HG03066 (cell line): Measurements from ENCODE around the gene LTBP1.

ENCODE experiments used
- ATAC-seq: cut with Tn5 transposase; IDR thresholded peaks from one replicate; pipeline ENCODE4 v1.9.1; 2021; ENCODE audit warnings: low read depth; ENCODE audit not compliant: unreplicated experiment

The LTBP1 gene

DNA sequence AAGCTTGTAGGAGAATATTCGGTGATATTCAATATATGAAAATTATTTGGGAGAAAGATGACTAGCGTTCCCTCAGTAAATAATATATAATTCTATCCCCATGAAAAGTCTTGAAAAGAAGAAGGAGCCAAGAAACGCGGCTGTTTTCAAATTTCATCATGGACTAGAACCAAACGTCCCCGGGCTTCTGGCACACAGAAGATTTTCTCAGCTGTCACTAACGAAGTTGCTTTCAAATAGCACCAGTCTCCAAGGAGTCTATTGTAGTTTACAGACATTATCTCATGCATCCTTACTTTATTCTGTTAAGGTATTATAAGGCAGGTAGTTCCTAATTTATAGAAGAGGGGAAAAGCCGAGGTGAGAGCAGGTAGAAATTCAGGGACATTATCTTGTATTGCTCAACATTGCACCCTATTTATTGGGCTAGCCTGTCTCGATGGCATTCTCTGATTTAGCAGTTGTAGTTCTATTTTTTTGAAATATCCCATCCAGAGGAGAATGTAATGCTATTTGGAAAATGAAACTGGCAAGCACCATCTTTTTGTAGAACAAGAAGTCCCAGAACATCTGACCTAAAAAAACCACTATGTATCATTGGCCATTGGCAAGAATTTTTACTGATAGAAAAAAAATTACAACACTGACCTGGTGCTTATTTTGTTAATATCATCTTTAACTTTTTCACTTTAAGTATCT lies 331.6 kb downstream of the LTBP1 start:
- ATAC-seq: no peak

DNA sequence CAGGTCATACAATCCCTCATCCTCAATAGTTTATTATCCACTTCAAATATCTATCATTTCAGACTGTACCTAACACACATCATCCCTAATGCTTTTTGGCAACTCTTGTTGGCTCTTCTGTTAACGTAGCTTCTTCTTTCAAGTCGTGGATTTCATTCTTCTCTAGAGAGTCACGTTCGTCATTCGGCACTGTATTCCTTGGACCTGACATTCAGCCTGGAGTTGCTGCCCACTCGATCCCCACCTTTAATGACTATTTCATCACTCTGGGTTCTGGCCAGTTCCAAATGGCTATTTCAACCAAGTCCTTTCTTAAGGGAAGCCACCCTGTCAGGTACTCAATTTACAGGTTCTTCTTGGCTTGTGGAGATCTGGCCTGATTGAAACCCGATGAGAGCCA lies 337.5 kb downstream of the LTBP1 start:
- ATAC-seq: no peak

DNA sequence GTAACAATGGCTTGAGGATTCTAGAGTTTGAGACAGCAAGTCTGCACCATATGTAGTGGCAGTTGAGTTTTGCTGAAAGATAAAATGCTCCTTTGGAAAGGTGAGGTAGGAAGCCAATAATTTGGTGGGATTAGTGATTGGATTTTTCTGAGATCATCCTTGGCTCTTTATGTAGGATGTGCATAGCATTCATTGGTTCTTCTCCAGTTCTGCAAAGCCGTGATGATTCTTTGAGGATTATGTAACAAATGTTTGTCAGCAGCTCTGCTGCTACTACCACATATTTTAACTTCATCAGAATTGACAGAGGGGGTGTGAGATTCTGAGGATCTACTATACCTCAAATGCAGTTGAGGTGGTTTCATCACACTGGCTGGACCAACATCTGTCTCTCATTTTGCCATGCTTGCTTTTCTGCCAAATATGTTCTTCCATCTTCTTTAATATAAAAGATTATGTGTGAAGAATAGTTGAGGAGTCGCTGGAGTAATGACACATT lies 340.8 kb downstream of the LTBP1 start:
- no peak for ATAC-seq

DNA sequence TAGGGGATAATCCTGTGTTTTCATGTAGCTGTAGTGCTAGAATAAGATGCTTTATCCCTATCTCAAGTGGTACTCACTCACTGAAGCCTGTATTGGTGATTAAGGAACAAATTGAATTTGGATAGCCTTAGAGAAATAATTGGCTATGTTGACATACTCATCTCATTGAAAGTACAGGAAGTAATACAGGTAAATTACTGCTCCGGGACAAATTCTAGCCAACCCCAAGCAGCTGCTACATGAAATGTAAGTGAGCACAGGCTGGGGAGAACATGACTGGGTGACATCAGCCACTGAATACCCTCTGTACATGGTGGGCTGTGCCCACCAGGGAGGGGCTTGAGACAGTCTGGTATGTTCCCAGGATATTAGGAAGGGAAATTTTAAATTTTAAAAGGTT lies 341.3 kb downstream of the LTBP1 start:
- ATAC-seq: no peak

DNA sequence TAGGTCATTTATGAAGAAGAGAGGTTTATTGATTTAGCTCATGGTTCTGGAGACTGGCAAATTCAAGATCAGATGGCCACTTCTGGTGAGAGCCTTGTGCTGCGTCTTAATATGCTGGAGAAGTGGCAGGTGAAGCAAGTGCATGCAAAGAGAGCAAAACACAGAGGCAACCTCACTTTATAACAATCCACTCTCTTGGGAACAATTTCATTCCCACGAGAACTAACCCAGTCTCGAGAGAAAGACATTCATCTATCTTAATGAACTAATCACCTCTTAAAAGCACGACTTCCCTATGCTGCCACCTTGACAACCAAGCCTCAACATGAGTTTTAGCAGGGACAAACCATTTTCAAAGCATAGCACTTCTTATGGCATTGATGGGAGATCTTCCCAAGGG lies 343.2 kb downstream of the LTBP1 start:
- no peak for ATAC-seq

DNA sequence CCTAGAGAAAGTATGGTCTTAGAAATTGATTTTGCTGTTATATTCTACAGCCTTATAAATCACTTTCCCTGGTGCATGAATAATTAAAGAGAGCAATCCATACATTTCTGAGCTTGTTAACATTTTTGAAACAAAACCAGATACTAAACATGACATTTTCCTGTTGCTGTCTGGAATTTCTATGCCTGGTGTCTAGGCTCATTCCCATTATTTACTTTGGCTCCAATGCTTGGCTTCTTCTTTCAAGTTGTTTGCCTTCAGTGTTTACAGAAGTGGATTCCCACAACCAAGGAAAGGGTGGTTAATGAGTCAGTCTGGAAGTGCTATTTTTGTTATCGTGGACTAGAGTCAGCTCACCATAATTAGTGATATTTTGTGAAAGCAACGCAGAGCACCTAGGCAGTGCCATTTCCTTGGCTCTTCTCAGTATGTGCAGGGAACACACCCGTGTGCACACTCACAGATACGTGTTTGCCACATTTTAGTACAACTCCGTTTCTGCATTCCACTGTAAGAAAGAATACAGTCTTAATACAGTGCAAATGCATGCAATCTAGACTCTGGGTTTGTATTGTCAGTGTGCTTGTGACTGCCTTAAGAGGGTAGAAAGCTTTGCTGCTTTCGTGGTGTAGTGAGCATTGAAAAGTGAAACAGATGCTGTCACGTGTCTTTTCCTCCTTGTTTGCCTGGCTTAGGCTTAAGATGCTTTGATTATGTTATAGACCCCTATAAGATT lies 344.7 kb downstream of the LTBP1 start:
- no peak for ATAC-seq

DNA sequence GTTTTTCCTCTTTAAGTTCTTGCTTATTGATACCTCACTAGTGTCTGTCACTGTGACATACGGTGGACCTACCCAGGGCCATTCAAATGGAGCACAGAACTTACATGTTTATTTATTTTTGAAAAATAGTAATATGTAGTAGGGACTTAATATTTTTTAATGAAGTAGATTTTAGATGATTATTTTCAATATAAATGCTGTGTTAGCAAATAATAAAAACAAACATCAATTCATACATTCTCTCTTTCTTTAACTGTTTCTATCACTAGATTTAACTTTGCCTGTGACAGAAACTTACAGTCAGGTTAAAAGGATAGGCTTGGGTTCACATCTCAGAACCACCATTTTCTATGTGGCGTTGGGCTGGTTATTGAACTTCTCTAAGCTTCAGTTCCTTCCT lies 345.3 kb downstream of the LTBP1 start:
- ATAC-seq: no peak

DNA sequence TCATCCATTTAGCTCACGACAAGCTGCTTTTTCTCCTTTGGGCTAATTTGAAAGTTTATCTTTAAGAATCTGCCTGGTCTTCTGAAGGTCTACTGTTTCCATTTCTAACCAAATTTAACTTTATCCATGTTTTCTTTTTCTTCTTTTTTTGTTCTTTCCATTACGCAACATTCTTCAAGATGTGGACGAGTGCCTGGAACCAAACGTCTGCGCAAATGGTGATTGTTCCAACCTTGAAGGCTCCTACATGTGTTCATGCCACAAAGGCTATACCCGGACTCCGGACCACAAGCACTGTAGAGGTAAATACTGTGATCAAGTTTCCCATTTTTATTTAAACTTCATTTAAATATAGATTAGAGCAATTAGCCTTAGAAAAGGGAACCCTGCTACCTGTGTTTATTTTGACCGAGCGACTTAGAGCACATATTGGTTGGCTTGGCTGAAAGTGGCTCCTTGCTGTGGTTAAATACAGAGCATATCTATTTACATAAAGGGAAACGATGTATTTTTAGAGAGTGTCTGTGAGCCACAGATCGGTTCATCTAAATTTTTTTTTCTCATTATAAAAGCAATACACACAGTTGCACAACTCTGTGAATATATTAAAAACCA lies 346.3 kb downstream of the LTBP1 start:
- no peak for ATAC-seq

DNA sequence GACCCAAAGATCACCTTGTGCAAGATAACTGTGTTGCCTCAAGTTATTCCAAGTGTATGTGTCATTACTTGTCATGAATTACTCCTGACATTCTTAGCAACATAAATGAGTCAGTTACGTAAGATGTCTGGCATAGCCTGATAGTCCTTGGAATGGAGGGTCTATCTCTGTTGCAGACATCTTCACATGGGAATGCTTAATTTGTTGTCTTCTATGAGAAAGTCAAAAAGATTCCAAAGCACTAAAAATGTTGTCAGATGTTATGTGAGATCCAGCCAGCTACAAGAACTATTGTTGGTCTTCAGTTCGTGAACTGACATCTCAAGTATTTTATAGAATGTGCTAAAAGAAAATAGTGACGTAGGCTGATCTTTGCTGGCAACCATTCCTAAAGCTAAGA lies 351.5 kb downstream of the LTBP1 start:
- ATAC-seq: no peak

DNA sequence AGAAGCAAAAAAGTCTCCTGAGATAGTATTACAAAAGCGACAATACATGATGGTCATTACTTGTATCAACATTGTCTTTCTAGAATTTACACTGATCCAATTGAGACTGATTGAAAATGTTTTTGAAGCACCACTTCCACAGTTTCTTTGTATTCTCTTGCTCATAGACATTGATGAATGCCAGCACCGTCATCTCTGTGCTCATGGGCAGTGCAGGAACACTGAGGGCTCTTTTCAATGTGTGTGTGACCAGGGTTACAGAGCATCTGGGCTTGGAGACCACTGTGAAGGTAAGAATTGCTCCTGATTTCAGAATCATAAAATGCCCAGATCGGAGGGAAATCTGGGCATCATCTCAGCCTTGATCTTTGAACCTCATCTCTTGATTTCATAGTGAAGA lies 354.6 kb downstream of the LTBP1 start:
- ATAC-seq: no peak

DNA sequence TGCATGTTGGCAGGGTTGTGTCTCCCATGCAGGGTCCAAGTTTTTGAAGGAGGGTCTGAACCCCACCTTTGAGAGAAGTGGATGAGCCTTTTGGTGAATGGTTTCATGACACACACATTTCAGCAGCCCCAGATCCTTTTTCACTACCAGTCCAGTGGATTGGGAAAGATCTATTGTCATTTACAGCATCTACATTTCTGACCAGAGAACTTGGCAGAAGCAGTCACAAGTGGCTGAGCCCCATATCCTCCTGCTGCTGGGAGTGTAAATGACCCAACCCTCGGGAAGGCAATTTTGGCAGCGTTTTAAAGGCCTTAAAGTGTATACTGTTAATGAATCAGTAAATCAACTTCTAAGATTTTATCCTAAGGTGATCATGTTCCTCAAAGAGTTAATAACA lies 355.6 kb downstream of the LTBP1 start:
- no peak for ATAC-seq

DNA sequence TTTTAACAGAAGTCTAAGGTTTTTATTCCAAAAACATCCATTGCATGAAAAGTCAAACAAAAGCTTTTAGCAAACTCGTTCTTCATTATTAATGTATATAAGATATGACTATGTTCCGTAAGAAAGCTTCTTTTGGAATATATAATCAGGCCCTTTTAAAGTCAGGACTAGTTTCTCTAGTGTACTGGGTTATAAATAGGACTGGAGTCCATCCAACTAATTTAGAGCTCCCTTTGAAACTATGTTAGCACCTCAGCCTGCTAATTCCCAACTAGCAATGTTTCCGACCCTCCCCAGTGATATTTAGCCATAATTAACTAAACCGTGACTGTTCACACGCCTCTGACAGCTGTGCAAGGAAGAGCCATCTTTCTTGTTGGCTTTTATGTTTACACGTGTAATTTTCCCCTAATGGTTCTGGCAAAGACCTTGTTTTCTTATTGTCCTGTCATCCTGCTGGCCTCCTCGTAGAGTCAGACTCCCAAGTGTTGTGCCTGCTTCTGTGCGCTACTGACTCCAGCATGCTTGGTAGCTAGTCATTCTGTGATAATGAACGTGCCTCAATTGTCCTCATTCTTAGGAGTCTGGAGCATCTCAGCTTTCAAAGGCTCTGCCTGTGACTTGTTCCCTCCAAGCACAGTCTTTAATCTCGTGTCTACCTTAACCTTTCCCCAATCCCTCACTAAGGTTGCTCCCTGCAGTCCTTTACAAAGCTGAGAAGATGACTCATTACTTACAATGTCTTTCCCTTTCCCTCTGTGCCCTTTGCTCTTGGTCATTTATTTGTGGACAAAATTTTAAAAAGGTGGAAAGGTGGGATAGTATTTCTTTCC lies 357.5 kb downstream of the LTBP1 start:
- ATAC-seq: no peak

DNA sequence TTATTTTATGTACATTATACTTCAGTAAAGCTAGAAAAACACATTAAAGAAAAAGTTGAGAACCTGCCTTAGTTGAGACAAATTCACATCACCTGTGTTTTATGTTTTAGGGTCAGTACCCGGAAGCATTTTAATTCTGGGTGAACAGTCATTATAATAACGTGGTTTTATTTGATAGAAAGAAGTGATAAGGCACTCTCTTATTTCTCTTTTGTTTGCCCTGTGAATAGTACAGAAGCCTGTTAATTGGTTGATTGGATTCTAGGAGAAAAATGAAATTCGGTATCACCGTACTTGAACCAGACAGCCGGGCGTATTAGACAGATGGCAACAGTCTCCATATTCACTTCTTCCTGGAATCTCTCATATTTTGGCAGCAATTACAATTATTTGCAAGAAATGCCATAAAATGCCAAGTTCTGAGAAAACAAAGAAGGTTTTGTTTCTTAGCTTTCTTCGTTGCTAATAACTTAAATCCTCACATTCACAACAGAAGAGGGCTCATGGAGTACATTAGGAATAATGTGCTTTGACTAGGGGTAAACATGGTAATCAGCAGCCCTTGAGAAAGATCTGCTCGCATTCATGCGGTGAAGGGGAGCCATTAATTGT lies 361.0 kb downstream of the LTBP1 start:
- ATAC-seq: no peak

DNA sequence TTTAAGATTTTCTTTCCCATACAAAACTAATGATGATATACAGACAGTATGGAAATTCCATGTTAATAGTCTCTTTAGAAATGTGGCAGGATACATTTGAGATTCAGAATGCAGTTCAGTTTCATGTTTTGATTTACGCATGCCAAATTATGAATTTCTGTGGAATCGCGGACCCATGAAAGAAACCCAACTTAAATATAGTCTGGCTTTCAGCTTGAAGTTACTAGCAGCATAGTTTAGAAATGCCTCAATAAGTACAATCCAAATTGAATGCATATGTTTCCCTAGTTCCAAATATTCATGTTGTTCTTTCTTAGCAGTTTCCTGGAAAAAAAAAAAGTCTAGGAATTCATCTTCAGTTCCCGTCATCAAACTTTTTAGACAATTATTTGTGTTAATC lies 365.6 kb downstream of the LTBP1 start:
- no peak for ATAC-seq

DNA sequence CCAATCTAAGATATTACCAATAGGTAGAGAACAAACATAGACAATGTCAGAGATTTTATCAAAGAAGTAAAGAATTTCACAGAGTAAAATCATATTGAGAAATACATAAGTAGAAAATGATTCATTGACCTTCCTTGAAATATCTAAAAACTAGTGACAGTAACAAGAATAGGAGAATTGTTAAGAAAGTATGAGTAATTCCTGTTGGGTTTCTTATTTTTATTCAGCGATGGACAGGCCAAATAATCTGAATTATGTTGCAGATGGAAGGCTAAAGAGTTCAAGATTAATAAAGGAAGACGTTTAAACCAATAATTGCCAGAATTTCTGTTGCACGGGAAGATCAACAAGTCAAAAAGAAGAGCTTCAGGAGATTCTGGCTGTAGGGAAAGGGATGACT lies 366.3 kb downstream of the LTBP1 start:
- ATAC-seq: no peak

DNA sequence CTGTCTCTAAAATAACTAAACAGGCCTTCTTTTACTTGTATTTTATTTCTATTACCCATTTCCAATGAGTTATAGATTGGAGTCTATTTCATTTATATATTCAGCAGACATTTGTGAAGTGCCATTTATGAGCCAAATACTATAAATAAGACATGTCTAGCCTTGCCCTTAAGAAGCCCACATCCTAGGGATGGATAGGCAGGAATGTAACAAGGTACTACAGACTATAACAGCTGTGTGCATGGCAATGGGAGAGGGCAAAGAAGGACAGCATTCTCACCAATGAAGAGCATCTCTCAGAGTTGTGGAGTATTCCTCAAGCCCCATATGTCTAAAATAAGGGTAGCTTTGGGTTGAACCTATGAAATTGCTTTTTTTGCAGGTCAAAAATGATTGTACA lies 367.8 kb downstream of the LTBP1 start:
- ATAC-seq: no peak

DNA sequence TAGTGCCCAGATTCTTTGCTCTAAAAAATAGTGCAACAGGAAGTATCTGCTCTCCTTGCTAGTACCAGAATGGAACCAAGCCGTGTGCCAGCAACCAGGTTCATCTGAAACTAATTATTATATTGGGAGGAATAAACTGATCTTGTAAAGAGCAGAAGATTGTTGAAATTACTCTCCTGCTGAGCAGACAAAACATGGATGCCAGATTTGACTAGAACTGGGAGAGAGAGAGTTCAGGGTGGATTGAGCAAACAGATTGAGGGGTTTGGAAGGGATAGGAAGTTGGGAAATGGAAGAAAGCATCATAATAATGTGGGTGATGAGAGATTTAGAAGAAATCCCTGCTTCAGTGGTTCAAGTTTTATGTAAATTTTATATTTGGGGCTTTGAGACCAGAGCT lies 369.6 kb downstream of the LTBP1 start:
- ATAC-seq: no peak

DNA sequence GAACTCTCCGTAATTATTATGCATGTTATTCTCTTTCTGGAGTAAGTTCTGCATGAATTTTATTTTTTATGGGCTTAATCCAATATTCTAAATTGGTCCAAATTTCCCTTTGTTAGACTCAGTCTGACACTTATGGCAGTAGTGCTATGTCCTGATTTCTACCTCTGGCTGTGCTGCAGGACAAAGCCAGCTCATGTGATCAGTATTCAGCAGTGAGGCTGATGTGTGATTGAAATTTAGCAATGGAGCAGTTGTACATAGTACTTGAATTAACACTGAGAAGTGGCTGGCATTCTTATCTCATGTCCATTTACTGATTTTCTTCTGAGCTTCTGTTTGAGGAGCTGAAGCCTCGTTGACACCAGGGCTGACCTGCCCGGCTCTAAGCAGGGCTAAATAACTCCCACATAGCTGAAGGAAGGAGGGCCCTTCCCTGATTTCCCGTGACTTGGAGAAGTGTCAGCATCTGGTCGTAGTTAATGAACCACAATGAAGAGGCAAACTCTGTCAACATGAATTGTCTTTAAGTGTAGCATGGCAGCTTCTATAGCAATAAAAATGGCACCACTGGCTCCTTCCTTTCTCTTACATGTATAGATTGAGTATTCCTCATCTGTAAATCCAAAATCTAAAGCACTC lies 370.7 kb downstream of the LTBP1 start:
- ATAC-seq: no peak

DNA sequence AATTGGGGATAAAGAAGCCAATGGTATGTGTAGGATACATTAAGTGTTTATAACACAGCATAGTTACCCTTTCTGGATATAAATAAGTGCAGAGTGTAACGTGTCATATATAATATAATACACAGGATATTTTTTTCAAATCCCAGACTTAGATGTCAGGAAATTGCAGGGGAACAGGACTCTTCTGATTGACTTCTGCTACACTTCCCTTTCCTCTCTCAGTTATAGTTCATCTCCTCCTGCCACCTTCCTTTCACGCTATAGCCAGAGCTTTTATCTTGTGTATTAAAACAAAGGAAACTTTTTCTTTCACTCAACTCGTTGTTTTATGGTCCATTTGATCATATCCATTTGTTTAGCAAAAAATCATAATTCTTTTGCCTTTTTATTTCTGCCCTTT lies 371.7 kb downstream of the LTBP1 start:
- no peak for ATAC-seq

DNA sequence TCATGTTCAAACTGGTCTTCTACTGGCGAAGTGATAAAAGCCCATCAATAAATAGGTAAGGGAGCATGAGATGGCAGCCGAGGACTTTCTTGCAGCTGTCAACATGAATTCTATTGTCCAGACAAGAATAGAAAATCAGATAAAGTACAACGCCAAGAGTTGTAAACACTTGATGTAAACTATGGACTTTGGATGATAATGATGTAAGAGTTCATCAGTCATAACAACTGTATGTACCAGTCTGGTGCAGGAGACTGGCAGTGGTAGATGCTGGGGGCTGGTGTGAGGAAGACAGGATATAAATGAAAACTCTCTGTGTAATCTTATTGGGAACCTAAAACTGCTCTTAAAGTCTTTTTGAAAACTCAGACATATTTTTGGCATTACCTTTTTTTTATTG lies 373.8 kb downstream of the LTBP1 start:
- no peak for ATAC-seq
